ENCODE data around the gene BABAM1.

The BABAM1 gene

GRCh38 chr19:17321655-17322489 lies 54.6 kb downstream of the BABAM1 start:
- DNase-seq (ENCODE audit: low spot score), result no peak

- no peak for DNase-seq (ENCODE audit: low spot score)
These were observed 55.6 kb downstream of the BABAM1 start for GRCh38 chr19:17322854-17323253.

- DNase-seq (ENCODE audit: low spot score), result no peak
These were observed 56.2 kb downstream of the BABAM1 start for GRCh38 chr19:17323300-17323963.

- DNase-seq (ENCODE audit: low spot score), result no peak
These were observed 56.7 kb downstream of the BABAM1 start for GRCh38 chr19:17323964-17324332.

- no peak for DNase-seq (ENCODE audit: low spot score)
These were observed 57.3 kb downstream of the BABAM1 start for GRCh38 chr19:17324357-17325114.

- no peak for DNase-seq (ENCODE audit: low spot score)
These were observed 57.9 kb downstream of the BABAM1 start for GRCh38 chr19:17325133-17325532.

GRCh38 chr19:17325881-17326594 lies 58.8 kb downstream of the BABAM1 start:
- no peak for DNase-seq (ENCODE audit: low spot score)

- no peak for DNase-seq (ENCODE audit: low spot score)
These were observed 59.3 kb downstream of the BABAM1 start for GRCh38 chr19:17326595-17326966.

- DNase-seq (ENCODE audit: low spot score), result no peak
These were observed 59.9 kb downstream of the BABAM1 start for GRCh38 chr19:17327068-17327653.

- no peak for DNase-seq (ENCODE audit: low spot score)
These were observed 60.6 kb downstream of the BABAM1 start for GRCh38 chr19:17327654-17328516.
